ENCODE data around the gene GABRB1.

The GABRB1 gene

GRCh38 chr4:47010912-47011446 lies 20.4 kb upstream of the GABRB1 start:
- intact Hi-C loops (cut with DNase I; ENCODE audit: low total_unique reads) = no loop called here
- H3K27me3 ChIP-seq = no peaks in the 10 kb centered on the region
- DNase-seq = no peak
- H3K4me3 ChIP-seq = no peak overlapping the region
- no peaks in the 10 kb centered on the region for H3K9me3 ChIP-seq
- no peaks in the 10 kb centered on the region for H3K4me1 ChIP-seq
- no peak for TF ChIP-seq CTCF (IDR thresholded peaks at IDR 0.05)
- no peaks in the 10 kb centered on the region for H3K36me3 ChIP-seq
- no peak overlapping the region for H3K27ac ChIP-seq

GRCh38 chr4:47012676-47013075 lies 18.7 kb upstream of the GABRB1 start:
- no peaks in the 10 kb centered on the region for H3K9me3 ChIP-seq
- no peak overlapping the region for H3K4me3 ChIP-seq
- no peaks in the 10 kb centered on the region for H3K4me1 ChIP-seq
- intact Hi-C loops (cut with DNase I; ENCODE audit: low total_unique reads) = no loop called here
- DNase-seq = no peak
- H3K36me3 ChIP-seq = no peaks in the 10 kb centered on the region
- no peak overlapping the region for H3K27ac ChIP-seq
- H3K27me3 ChIP-seq = no peaks in the 10 kb centered on the region
- no peak for TF ChIP-seq CTCF (IDR thresholded peaks at IDR 0.05)

- H3K27ac ChIP-seq = no peak overlapping the region
- no peaks in the 10 kb centered on the region for H3K9me3 ChIP-seq
- no peak for DNase-seq
- intact Hi-C loops (cut with DNase I; ENCODE audit: low total_unique reads) = no loop called here
- H3K36me3 ChIP-seq = no peaks in the 10 kb centered on the region
- H3K4me1 ChIP-seq = no peaks in the 10 kb centered on the region
- no peak for TF ChIP-seq CTCF (IDR thresholded peaks at IDR 0.05)
- H3K27me3 ChIP-seq = no peaks in the 10 kb centered on the region
- no peak overlapping the region for H3K4me3 ChIP-seq
Measured at GRCh38 chr4:47013373-47013772, 18.0 kb upstream of the GABRB1 start.

- Histone ChIP-seq H3K27ac (no peak overlapping the region), H3K27me3 (no peaks in the 10 kb centered on the region)
- intact Hi-C loops (cut with DNase I; ENCODE audit: low total_unique reads) = no loop called here
Measured at GRCh38 chr4:47017081-47017480, 14.3 kb upstream of the GABRB1 start.

GRCh38 chr4:47017494-47017893 lies 13.9 kb upstream of the GABRB1 start:
- no peak for DNase-seq
- H3K4me3 ChIP-seq = no peak overlapping the region
- H3K36me3 ChIP-seq = no peaks in the 10 kb centered on the region
- no peaks in the 10 kb centered on the region for H3K27me3 ChIP-seq
- no peak for TF ChIP-seq CTCF (IDR thresholded peaks at IDR 0.05)
- no peak overlapping the region for H3K27ac ChIP-seq
- no peaks in the 10 kb centered on the region for H3K4me1 ChIP-seq
- intact Hi-C loops (cut with DNase I; ENCODE audit: low total_unique reads) = no loop called here
- no peaks in the 10 kb centered on the region for H3K9me3 ChIP-seq

More at GRCh38 chr4:47017081-47017480, 14.3 kb upstream of the GABRB1 start:
- H3K36me3 ChIP-seq = no peaks in the 10 kb centered on the region
- H3K4me3 ChIP-seq = no peak overlapping the region
- H3K9me3 ChIP-seq = no peaks in the 10 kb centered on the region
- no peak for TF ChIP-seq CTCF (IDR thresholded peaks at IDR 0.05)
- no peak for DNase-seq
- H3K4me1 ChIP-seq = no peaks in the 10 kb centered on the region

Measured in tibial artery (tissue), 4 donors.